Stomach (tissue), 9 donors: ENCODE measurements around the gene ATG9B. TPM values are rescaled to one million over a fixed set of nuclear protein-coding genes. Genes with fewer than 3 reads are reported as not detected.

Experiments used
- DNase-seq, 2 donors: peaks; one replicate each; pipeline versions ENCODE4 v3.0.0 to v3.0.0-alpha.2; 2013 to 2019
- H3K27ac ChIP-seq, 5 donors: fragments of 200-600 bp in 4 of 5; sonication (generic) in 4 of 5; one replicate each; pipeline ENCODE4 v1.5.1; 2013 to 2019; ENCODE audit warnings: mild to moderate bottlenecking in 1 of 5, moderate library complexity in 1 of 5
- H3K27me3 ChIP-seq, 3 donors: fragments of 200-600 bp; sonication (generic); one replicate each; pipeline ENCODE4 v1.5.1; 2017 to 2019; ENCODE audit warnings: mixed run types in 1 of 3
- H3K36me3 ChIP-seq, 4 donors: fragments of 200-600 bp; sonication (generic); 1 replicate in 3 of 4; 2 replicates in 1 of 4; pipeline ENCODE4 v1.5.1; 2016 to 2019
- H3K4me1 ChIP-seq, 4 donors: fragments of 200-600 bp; sonication (generic); one replicate each; pipeline ENCODE4 v1.5.1; 2016 to 2019
- H3K4me3 ChIP-seq, 4 donors: fragments of 200-600 bp; sonication (generic) in 3 of 4; one replicate each; pipeline ENCODE4 v1.5.1; 2016 to 2019; ENCODE audit warnings: mild to moderate bottlenecking in 1 of 4
- H3K9me3 ChIP-seq, 4 donors: fragments of 200-600 bp; sonication (generic); one replicate each; pipeline ENCODE4 v1.5.1; 2016 to 2019
- EP300 ChIP-seq: sonication (generic); formaldehyde crosslinking; IDR thresholded peaks from one replicate; pipeline ENCODE4 v1.6.1; 2017; ENCODE audit warnings: antibody characterized with exemption
- POLR2A ChIP-seq, 4 donors: fragments of 450-650 bp; IDR thresholded peaks; one replicate each; pipeline ENCODE4 v1.6.1; 2016; ENCODE audit warnings: antibody characterized with exemption in 4 of 4, control low read depth in 2 of 4, mild to moderate bottlenecking in 1 of 4, moderate library complexity in 1 of 4
- POLR2AphosphoS5 ChIP-seq, 3 donors: sonication (generic); formaldehyde crosslinking; IDR thresholded peaks; one replicate each; pipeline ENCODE4 v1.6.1; 2016; ENCODE audit warnings: antibody characterized with exemption in 3 of 3
- WGBS, 5 donors: extraction: QIAGEN DNeasy Blood & Tissue Kit in 3 of 5; methylation state at CpG; one replicate each; pipeline versions ENCODE4 v1.1.5 to v1.1.7; 2013 to 2018; 5-methylcytosine and 5-hydroxymethylcytosine counted together
- intact Hi-C: fragments of 100-400 bp; cut with DNase I; formaldehyde crosslinking; loops from one replicate; pipeline ENCODE4 v1.15.1; 2023; ENCODE audit warnings: low total_unique reads
- polyA plus RNA-seq, 3 donors: library from polyadenylated mRNA; stranded (reverse); fragments of 200-250 nt; gene quantifications; one replicate each; pipeline ENCODE4 v1.2.3, GENCODE V29; 2013
- total RNA-seq, 5 donors: library from RNA; depleted of rRNA; stranded (reverse); fragments of >200 nt; gene quantifications; one replicate each; pipeline versions ENCODE4 v1.1.0 to v1.2.3, GENCODE V29; 2014 to 2016
- TF ChIP-seq, protein P1 (sequence below), 7 experiments: fragments of 450-650 bp in 4 of 7; fragments of 200-600 bp in 3 of 7; sonication (generic) in 3 of 7; IDR thresholded peaks; one replicate each; pipeline ENCODE4 v1.5.1; 2016 to 2019; ENCODE audit warnings: antibody characterized with exemption in 7 of 7, control low read depth in 2 of 7, mild to moderate bottlenecking in 1 of 7
- donor health status: healthy with polysubstance abuse.
- donor health status: Bipolar disorder and iron deficiency.
- donor health status: healthy.

The ATG9B gene
- total and polyA plus RNA-seq, 8 donors, result 0.31 to 33.0 (median 8.8) TPM; not detected in 4

- 75 to 100% (median 84%) methylated on average over 1 of the region's 1 CpG for WGBS, 5 donors
- peaks cover 0 to 95% (median 60%) of the 10 kb centered on the region in 4 donors for H3K4me1 ChIP-seq
- H3K27ac ChIP-seq, result peak overlapping the region in 2 of 5 donors; percentile 19 to 80
- no peaks in the 10 kb centered on the region for H3K9me3 ChIP-seq
- intact Hi-C loops, result no loop called here
- H3K36me3 ChIP-seq, result no peaks in the 10 kb centered on the region
- H3K27me3 ChIP-seq, result peaks cover 0 to 53% (median 29%) of the 10 kb centered on the region in 3 donors
- H3K4me3 ChIP-seq, result no peak overlapping the region
- no peak for TF ChIP-seq POLR2A (IDR thresholded peaks at IDR 0.05)
- TF ChIP-seq POLR2AphosphoS5 (IDR thresholded peaks at IDR 0.05), result no peak
- no peak for TF ChIP-seq EP300
- TF ChIP-seq, protein P1, sequence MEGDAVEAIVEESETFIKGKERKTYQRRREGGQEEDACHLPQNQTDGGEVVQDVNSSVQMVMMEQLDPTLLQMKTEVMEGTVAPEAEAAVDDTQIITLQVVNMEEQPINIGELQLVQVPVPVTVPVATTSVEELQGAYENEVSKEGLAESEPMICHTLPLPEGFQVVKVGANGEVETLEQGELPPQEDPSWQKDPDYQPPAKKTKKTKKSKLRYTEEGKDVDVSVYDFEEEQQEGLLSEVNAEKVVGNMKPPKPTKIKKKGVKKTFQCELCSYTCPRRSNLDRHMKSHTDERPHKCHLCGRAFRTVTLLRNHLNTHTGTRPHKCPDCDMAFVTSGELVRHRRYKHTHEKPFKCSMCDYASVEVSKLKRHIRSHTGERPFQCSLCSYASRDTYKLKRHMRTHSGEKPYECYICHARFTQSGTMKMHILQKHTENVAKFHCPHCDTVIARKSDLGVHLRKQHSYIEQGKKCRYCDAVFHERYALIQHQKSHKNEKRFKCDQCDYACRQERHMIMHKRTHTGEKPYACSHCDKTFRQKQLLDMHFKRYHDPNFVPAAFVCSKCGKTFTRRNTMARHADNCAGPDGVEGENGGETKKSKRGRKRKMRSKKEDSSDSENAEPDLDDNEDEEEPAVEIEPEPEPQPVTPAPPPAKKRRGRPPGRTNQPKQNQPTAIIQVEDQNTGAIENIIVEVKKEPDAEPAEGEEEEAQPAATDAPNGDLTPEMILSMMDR (IDR thresholded peaks at IDR 0.05), result no peak
- DNase-seq, result no peak
Observed at GRCh38 chr7:150966002-150966401, 58.3 kb downstream of the ATG9B start.

DNA sequence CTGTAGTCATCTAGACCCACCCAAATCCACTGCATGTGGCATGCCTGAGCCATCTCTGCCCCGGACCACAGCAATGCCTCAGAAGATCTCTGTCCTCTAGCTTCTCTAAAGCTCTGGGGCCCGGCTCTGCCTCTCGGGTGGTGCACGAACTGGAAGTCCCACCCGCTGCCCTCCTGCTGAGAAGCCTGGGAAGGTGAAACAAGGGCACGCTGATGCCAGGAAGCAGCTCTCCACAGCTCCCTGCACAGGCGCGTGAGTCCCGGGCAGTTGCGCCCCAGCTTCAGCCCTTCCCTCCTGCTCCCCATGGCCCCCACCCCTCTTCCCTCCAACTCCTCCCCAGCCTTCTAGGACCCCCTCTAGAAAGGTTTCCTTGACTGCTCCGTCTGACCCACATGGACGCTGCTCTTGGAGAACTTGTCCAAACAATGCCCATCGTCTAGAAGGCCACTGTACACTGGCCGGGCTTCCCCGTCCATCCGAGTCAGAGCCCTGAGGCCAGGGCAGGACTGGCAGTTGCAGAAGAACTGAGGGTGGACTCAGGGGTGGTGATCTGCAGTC, 58.9 kb downstream of the ATG9B start:
- no peak for DNase-seq

More for the DNA sequence above, 58.9 kb downstream of the ATG9B start:
- H3K27ac ChIP-seq, result peak overlapping the region in 2 of 5 donors; percentile 19 to 80
- no peaks in the 10 kb centered on the region for H3K36me3 ChIP-seq
- H3K4me3 ChIP-seq, result no peak overlapping the region
- no peaks in the 10 kb centered on the region for H3K9me3 ChIP-seq
- WGBS, 5 donors, result 63 to 79% (median 77%) methylated on average over 14 to 16 of the region's 16 CpGs
- no peak for TF ChIP-seq POLR2AphosphoS5 (IDR thresholded peaks at IDR 0.05)
- intact Hi-C loops, result no loop called here
- H3K27me3 ChIP-seq, result peaks cover 0 to 49% (median 27%) of the 10 kb centered on the region in 3 donors
- H3K4me1 ChIP-seq, result peaks cover 0 to 94% (median 54%) of the 10 kb centered on the region in 4 donors

Other genes starting within 250 kb of the ATG9B start
- gene TMEM176B, start 224.1 kb downstream of the ATG9B start, total RNA-seq, result 100 to 1,000 TPM in 1 of 5 donors, 10 to 100 TPM in 4; 59.3 to 108 (median 87.6) TPM
- gene TMEM176B, start 224.1 kb downstream of the ATG9B start, polyA plus RNA-seq, result 100 to 1,000 TPM in 1 of 3 donors, 10 to 100 TPM in 2; 29.4 to 157 (median 90.1) TPM
- gene TMEM176A, start 223.7 kb downstream of the ATG9B start, total RNA-seq, result 100 to 1,000 TPM in 1 of 5 donors, 10 to 100 TPM in 4; 14.7 to 116 (median 35.8) TPM
- gene TMEM176A, start 223.7 kb downstream of the ATG9B start, polyA plus RNA-seq, result 10 to 100 TPM; 21.4 to 92.0 (median 62.0) TPM
- gene AOC1, start 172.0 kb downstream of the ATG9B start, total RNA-seq, result 100 to 1,000 TPM in 1 of 5 donors, 1 to 10 TPM in 1, under 1 TPM in 1, not detected in 2; 0.72 to 105 (median 4.6) TPM
- gene AOC1, start 172.0 kb downstream of the ATG9B start, polyA plus RNA-seq, result 1 to 10 TPM in 1 of 3 donors, under 1 TPM in 2; 0.31 to 1.3 (median 0.46) TPM
- gene KCNH2, start 46.2 kb downstream of the ATG9B start, total RNA-seq, result 10 to 100 TPM in 2 of 5 donors, 1 to 10 TPM in 3; 4.5 to 77.7 (median 8.8) TPM
- 10 to 100 TPM in 1 of 3 donors, 1 to 10 TPM in 2; 4.0 to 13.4 (median 4.2) TPM for gene KCNH2, start 46.2 kb downstream of the ATG9B start, polyA plus RNA-seq
- 10 to 100 TPM in 3 of 5 donors, 1 to 10 TPM in 2; 6.2 to 45.1 (median 27.7) TPM for gene NOS3, start 33.5 kb downstream of the ATG9B start, total RNA-seq
- 1 to 10 TPM; 2.5 to 5.3 (median 4.4) TPM for gene NOS3, start 33.5 kb downstream of the ATG9B start, polyA plus RNA-seq
- 10 to 100 TPM; 14.1 to 57.2 (median 33.9) TPM for gene ABCB8, start 4.0 kb upstream of the ATG9B start, total RNA-seq
- 10 to 100 TPM in 1 of 3 donors, 1 to 10 TPM in 2; 9.5 to 19.1 (median 10.0) TPM for gene ABCB8, start 4.0 kb upstream of the ATG9B start, polyA plus RNA-seq
- gene ASIC3, start 24.0 kb upstream of the ATG9B start, total RNA-seq, result 10 to 100 TPM in 2 of 5 donors, under 1 TPM in 3; 0.29 to 25.9 (median 0.43) TPM
- 1 to 10 TPM; 2.7 to 4.7 (median 3.7) TPM for gene ASIC3, start 24.0 kb upstream of the ATG9B start, polyA plus RNA-seq
- gene CDK5, start 33.4 kb upstream of the ATG9B start, total RNA-seq, result 10 to 100 TPM in 2 of 5 donors, 1 to 10 TPM in 1, under 1 TPM in 1, not detected in 1; 0.87 to 46.1 (median 11.0) TPM
- gene CDK5, start 33.4 kb upstream of the ATG9B start, polyA plus RNA-seq, result 10 to 100 TPM in 2 of 3 donors, 1 to 10 TPM in 1; 8.3 to 13.3 (median 11.8) TPM
- 100 to 1,000 TPM in 4 of 5 donors, 10 to 100 TPM in 1; 65.9 to 296 (median 128) TPM for gene SLC4A2, start 35.1 kb upstream of the ATG9B start, total RNA-seq
- 100 to 1,000 TPM; 121 to 157 (median 124) TPM for gene SLC4A2, start 35.1 kb upstream of the ATG9B start, polyA plus RNA-seq
- gene FASTK, start 56.3 kb upstream of the ATG9B start, total RNA-seq, result 100 to 1,000 TPM in 3 of 5 donors, 10 to 100 TPM in 2; 40.0 to 415 (median 116) TPM
- 100 to 1,000 TPM in 2 of 3 donors, 10 to 100 TPM in 1; 70.3 to 149 (median 129) TPM for gene FASTK, start 56.3 kb upstream of the ATG9B start, polyA plus RNA-seq
- gene TMUB1, start 59.0 kb upstream of the ATG9B start, total RNA-seq, result 10 to 100 TPM; 12.7 to 78.2 (median 42.9) TPM
- 10 to 100 TPM; 69.6 to 86.8 (median 72.4) TPM for gene TMUB1, start 59.0 kb upstream of the ATG9B start, polyA plus RNA-seq
- gene AGAP3, start 62.0 kb upstream of the ATG9B start, total RNA-seq, result 100 to 1,000 TPM in 2 of 5 donors, 10 to 100 TPM in 3; 32.5 to 342 (median 83.9) TPM
- 10 to 100 TPM; 36.0 to 60.8 (median 45.8) TPM for gene AGAP3, start 62.0 kb upstream of the ATG9B start, polyA plus RNA-seq
- not detected for gene GBX1, start 143.2 kb upstream of the ATG9B start, total RNA-seq
- gene GBX1, start 143.2 kb upstream of the ATG9B start, polyA plus RNA-seq, result not detected
- not detected for gene ASB10, start 162.8 kb upstream of the ATG9B start, total RNA-seq
- gene ASB10, start 162.8 kb upstream of the ATG9B start, polyA plus RNA-seq, result under 1 TPM in 1 of 3 donors, not detected in 2; 0.05 TPM
- gene H2BK1, start 186.0 kb upstream of the ATG9B start, total RNA-seq, result not detected
- not detected for gene H2BK1, start 186.0 kb upstream of the ATG9B start, polyA plus RNA-seq
- 10 to 100 TPM in 3 of 5 donors, 1 to 10 TPM in 2; 5.2 to 28.0 (median 13.4) TPM for gene ABCF2, start 202.7 kb upstream of the ATG9B start, total RNA-seq
- gene ABCF2, start 202.7 kb upstream of the ATG9B start, polyA plus RNA-seq, result 10 to 100 TPM; 14.3 to 16.3 (median 16.1) TPM
- 100 to 1,000 TPM in 1 of 5 donors, 10 to 100 TPM in 4; 12.8 to 100 (median 66.9) TPM for gene CHPF2, start 208.0 kb upstream of the ATG9B start, total RNA-seq
- gene CHPF2, start 208.0 kb upstream of the ATG9B start, polyA plus RNA-seq, result 10 to 100 TPM in 2 of 3 donors, 1 to 10 TPM in 1; 5.8 to 15.5 (median 13.8) TPM
- 100 to 1,000 TPM in 1 of 5 donors, 10 to 100 TPM in 4; 11.6 to 105 (median 22.5) TPM for gene SMARCD3, start 224.2 kb upstream of the ATG9B start, total RNA-seq
- gene SMARCD3, start 224.2 kb upstream of the ATG9B start, polyA plus RNA-seq, result 10 to 100 TPM; 27.4 to 43.5 (median 38.6) TPM